ENCODE data around the gene MON1B. TPM values are rescaled to one million over a fixed set of nuclear protein-coding genes. Genes with fewer than 3 reads are reported as not detected.

Gene MON1B
- total and polyA plus RNA-seq, 5 donors: 9.1 to 25.2 (median 22.6) TPM

DNA sequence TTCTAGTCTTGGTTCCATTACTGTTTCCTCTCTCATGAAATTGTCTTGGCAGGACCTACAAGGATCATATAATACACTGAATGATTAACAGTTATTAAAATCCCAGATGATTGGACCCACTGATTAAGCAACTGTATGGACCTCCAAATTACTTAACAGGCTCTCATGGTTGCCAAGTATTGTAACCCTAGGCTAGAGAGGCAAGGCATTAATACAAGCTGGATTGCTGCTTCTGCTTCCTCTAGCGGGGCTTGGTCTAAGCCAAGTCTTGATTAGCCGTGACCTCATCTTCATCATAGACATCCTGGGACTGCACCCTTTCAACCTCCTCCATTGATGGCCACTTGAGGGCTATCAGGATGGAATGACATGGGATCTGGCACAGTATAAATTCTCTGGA is 55.2 kb downstream of the MON1B start:
- intact Hi-C loops (cut with DNase I): loop anchor here in 1 of 4 donors (10.0 kb wide), 1 partner anchor 419 kb away; no protein-coding TSS in a partner anchor
- ATAC-seq (no peak), DNase-seq (no peak)
- no peaks in the 10 kb centered on the region for H3K9me3 ChIP-seq (ENCODE audit: control insufficient read depth, low read length)
- H3K27ac ChIP-seq (ENCODE audit: low read length): no peak overlapping the region
- WGBS: 79% methylated on average over 2 of the region's 2 CpGs
- H3K4me1 ChIP-seq (ENCODE audit: control insufficient read depth, insufficient read depth, low read length): no peaks in the 10 kb centered on the region
- no peak overlapping the region for H3K4me3 ChIP-seq (ENCODE audit: low read length)
- no peaks in the 10 kb centered on the region for H3K27me3 ChIP-seq (ENCODE audit: control insufficient read depth, insufficient read depth)

DNA sequence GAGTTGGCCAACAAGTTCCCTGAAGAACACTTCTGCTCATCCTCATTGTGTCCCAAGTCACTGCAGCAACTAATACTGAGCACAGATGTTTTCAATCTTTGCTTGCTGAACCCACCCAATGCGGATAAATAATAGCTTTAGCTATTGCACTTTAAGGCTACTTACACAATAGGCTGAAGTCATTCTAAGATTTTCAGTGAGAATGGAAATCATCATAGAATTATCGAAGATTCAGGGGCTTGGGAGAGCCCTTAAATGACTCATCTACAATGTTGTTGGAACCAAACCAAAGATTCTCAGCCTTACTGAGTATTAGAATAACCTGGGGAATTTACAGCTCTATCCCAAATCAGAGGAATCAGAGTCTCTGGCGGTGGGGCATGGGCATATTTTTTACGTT is 59.4 kb downstream of the MON1B start:
- WGBS: 70% methylated on average over 4 of the region's 4 CpGs

More for the DNA sequence above, 59.4 kb downstream of the MON1B start:
- no peak for DNase-seq
- intact Hi-C loops (cut with DNase I): no loop called here
- H3K4me1 ChIP-seq (ENCODE audit: control insufficient read depth, insufficient read depth, low read length): no peaks in the 10 kb centered on the region
- H3K9me3 ChIP-seq (ENCODE audit: control insufficient read depth, low read length): no peaks in the 10 kb centered on the region
- H3K4me3 ChIP-seq (ENCODE audit: low read length): no peak overlapping the region
- no peaks in the 10 kb centered on the region for H3K27me3 ChIP-seq (ENCODE audit: control insufficient read depth, insufficient read depth)
- no peak overlapping the region for H3K27ac ChIP-seq (ENCODE audit: low read length)
- ATAC-seq: no peak

Other genes starting within 250 kb of the MON1B start
- 1 to 10 TPM; 2.2 to 4.5 (median 3.4) TPM for gene SYCE1L, start 8.2 kb downstream of the MON1B start, total RNA-seq
- 0.70 TPM for gene SYCE1L, start 8.2 kb downstream of the MON1B start, polyA plus RNA-seq
- gene ADAMTS18, start 243.8 kb downstream of the MON1B start, total RNA-seq: not detected
- not detected for gene ADAMTS18, start 243.8 kb downstream of the MON1B start, polyA plus RNA-seq

Measured in right cardiac atrium (tissue), 5 donors.